Activated T-cell treated with anti-CD3 and anti-CD28 coated beads, Interleukin-2, amount 50 U/mL, for 1 hour (primary cell): ENCODE measurements around the gene ATXN1.
"Not testable (repeated sequence)": the region's sequence is repeated elsewhere in the genome, so short reads cannot be mapped to it uniquely, and the experiment has no call there.

Experiments used
- DNase-seq: peaks from one replicate; pipeline ENCODE4 v3.0.0-alpha.2; 2020

ATXN1 gene

DNA sequence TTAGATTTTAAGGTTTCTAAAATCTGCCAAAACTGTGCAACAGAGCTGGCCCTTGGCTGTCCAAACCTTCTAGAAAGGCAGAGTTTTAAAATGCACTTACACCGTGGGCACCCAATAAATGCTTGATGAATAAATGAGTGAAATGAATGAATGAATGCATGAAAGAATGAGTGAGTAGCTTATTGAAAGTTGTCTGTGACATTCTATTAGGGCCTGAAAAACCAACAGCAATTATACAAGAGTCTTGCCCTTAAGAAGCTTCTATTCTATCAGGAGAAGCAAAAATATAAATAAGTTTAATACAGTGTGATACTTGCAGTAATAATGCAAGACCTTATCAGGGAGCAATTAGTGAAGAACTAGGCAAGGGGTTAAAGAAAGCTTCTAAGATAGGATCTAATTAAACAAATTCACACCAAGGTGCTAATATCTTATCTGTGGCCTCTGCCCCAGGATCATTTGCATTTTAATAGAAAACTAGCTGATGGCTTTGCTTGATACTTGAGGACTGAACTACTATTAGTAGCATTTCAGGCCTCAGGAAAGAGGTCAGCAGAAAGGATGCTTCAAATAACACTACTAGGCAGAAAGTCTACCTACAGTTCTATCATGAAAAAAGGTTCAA lies 292.2 kb downstream of the ATXN1 start:
- no peak for DNase-seq

DNA sequence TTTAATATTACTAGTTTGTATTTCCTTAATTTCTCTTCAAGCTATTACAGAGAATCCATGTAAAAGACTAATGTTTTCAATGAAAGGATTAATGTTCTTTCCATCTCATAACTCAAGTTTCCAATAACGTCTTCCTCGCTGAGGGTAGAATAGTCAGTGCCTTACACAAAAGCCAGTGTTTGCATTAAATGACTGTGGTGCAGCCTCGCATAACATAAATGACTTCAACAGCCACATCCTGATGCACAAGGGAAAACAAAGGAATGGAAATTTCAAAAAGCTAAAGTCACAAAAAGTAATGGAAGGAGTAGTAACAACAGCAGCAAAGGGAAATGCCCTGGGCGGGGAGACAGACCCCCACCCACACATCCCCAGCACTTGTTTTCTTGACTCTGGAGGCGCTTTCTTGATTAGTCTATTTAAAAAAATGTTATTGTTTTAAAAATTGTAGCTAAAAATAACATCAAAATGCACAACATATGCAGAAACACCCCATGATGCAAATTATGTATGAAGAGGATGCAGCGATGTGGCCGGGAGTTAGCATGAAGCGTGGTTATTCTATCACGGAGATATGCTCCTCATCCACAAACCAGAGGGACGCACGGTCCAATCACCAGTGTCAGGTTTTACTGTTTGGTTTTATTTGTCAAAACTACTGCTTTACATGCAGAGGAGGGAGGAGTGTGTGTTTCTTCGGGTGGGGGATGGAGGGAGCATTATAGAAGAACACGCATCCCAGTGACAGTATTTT lies 294.3 kb downstream of the ATXN1 start:
- no peak for DNase-seq

DNA sequence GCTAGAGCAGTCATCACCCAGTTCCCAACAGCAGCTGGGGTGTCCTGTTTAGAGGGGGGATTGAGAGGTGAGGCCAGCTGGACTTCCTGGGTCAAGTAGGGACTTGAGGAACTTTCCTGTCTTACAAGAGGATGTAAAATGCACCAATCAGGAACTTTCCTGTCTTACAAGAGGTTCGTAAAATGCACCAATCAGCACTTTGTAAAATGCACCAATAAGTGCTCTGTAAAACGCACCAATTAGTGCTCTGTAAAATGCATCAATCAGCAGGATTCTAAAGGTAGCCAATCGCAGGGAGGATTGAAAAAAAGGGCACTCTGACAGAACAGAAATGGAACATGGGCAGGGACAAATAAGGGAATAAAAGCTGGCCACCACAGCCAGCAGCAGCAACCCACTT lies 297.2 kb downstream of the ATXN1 start:
- DNase-seq = no peak

DNA sequence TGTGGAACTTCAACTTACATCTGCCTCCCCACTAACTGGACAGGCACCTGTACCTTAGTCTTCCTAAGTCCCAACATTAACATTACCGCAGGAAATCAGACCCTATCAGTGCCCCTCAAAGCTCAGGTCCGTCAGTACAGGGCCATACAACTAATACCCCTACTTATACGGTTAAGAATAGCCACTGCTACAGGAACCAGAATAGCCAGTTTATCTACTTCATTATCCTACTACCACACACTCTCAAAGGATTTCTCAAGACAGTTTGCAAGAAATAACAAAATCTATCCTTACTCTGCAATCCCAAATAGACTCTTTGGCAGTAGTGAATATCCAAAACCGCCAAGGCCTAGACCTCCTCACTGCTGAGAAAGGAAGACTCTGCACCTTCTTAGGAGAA lies 298.0 kb downstream of the ATXN1 start:
- not testable (repeated sequence) for DNase-seq

DNA sequence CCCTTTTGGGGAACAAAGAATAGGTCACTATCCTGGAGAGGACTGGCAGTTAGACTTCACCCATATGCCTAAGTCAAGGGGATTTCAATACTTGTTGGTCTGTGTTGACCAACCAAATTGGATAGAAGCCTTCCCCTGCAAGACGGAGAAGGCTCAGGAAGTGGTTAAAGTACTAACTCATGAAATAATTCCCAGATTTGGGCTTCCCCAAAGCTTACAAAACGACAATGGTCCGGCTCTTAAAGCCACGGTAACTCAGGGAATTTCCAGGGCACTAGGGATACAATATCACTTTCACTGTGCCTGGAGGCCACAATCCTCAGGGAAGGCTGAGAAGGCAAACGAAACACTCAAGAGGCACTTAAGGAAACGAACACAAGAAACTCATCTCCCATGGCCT lies 299.8 kb downstream of the ATXN1 start:
- no peak for DNase-seq

DNA sequence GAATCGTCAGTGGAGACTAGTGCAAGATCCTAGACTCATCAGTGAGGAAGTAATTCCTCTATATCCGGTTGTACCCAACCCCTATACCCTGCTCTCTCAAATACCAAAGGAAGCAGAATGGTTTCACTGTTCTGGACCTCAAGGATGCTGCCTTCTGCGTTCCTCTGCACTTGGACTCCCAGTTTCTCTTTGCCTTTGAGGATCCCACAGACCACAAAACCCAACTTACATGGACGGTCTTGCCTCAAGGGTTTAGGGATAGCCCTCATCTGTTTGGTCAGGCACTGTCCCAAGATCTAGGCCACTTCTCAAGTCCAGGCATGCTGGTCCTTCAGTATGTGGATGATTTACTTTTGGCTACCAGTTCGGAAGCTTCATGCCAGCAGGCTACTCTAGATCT lies 301.8 kb downstream of the ATXN1 start:
- not testable (repeated sequence) for DNase-seq

DNA sequence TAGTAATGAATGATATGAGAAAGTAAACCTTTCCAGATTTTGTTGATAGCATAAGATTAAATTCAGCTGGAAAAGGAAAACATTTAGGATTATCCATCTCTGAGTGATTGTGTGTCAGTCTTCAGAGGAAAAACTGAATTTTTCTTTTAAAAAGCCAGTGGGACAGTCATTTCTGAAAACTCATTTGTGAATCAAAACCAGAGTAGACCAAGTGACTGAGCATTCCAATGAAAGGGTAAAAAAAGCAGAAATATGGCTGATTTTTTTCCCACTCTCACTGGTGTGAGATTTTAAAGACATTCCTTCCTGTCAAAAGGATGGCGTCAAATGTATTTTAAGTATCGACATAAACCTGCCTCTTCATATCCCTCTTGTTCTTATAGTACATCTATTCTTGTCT lies 308.9 kb downstream of the ATXN1 start:
- DNase-seq = no peak

DNA sequence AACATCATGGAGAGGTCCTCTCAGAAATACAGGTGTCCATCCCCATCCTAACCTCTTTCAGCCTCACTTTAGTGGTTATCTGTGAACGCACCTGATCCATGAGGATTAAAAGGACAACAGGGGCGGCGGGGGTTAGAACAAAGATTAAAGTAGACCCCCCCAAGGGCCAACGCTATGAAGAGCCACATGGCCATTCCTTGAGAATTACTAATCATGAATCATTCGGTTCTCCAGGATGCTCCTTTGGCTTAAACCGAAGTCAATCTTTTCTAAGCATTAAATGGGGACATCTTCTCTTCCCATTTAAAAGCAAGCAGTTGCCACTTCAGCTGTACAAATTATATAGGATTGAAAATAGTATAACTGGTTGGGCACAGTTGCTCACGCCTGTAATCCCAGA lies 310.4 kb downstream of the ATXN1 start:
- DNase-seq = no peak

DNA sequence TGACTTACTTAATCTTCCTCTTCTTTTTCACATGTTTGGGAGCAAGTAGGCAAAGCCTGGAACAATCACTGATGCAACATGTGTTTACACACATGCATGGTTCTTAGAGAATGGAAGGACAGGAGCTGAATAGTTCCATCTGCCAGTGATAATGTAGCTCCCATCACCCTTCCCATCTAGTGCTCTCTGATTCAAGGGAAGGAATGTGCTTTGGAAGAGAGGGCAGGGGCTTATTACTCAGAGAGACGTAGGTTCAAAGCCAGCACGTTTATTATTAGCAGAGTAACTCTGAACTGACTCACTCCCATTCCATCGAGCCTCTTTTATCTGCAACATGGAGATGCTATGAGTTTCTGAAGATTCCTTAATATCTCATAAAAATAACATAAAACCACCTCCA lies 311.0 kb downstream of the ATXN1 start:
- DNase-seq = no peak

DNA sequence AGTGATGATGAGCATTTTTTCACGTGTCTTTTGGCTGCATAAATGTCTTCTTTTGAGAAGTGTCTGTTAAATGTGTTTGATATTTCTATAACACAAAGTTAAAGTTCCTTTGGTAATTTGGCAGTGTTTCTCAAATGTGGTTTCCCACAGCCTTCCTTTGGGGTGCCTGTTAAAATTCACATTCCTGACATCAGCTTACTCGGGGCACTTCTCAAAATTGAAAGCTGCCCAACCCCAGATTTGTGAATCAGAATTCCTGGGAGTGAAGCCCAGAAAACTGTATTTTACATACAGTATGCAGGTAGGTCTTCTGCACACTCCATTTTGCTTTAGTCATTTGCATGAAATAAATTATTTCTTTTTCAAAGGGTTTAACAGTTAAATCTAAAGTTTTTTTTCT lies 315.0 kb downstream of the ATXN1 start:
- DNase-seq = no peak

DNA sequence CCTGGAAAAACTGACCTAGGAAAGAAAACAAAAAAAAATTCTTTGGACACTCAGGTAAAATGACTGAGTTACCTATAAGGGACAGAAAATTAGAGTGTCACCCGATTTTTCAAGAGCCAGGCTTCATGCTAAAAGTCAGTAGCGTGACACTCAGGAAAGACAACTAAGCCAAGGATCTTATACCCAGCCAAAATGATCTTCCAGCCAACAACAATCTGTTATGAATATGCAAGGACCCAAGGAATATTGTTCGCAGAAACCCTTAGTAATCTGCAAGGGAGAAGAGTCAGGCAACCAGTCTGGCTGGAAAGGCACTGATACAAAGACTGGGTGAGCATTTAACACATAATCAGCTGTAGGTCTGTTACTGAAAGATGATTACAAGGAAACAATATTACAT lies 319.2 kb downstream of the ATXN1 start:
- no peak for DNase-seq

DNA sequence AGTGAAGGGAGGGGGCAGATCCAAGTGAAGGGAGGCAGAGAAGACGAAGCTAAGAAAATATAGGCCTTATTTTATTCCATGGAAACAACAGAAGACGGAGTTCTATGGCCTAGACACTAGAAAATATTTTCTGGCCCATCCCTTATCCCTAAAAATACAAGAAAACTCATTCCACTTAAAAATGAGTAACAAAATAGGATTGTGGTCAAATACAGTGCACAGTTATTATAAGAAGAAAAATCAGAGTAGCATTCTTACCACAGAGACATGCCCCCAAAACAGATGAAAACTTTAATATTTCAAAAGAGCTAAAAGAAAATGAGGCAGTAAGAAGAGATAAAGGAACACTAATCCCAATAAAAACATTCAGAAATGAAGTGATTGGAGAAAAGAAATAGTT lies 320.0 kb downstream of the ATXN1 start:
- no peak for DNase-seq

DNA sequence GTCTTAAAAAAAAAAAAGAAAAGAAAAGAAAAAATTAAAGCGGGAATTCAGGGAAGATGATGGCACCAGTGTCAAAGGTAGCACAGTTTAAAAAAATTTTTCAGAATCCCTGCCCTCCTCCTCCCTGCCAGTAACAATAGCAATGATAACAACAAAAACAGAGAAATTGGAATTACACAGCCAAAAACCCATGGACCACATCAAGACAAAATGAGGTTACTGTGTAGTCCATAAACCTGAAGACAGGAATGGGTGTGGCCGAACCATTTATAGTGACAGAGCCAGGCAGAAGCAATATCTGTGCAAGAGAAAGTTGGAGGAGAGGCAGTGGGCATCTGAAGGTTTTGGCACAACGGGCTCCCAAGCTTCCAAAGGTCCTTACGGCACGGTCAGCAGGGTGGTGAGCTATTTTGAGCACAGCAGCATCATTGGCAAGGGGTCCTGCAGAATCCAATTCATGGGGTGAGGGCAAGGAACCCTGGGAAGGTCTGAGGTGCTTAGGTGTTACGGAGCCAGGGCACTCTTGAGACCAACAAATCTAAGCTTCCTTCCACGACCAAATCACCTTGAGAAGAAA lies 320.5 kb downstream of the ATXN1 start:
- no peak for DNase-seq

DNA sequence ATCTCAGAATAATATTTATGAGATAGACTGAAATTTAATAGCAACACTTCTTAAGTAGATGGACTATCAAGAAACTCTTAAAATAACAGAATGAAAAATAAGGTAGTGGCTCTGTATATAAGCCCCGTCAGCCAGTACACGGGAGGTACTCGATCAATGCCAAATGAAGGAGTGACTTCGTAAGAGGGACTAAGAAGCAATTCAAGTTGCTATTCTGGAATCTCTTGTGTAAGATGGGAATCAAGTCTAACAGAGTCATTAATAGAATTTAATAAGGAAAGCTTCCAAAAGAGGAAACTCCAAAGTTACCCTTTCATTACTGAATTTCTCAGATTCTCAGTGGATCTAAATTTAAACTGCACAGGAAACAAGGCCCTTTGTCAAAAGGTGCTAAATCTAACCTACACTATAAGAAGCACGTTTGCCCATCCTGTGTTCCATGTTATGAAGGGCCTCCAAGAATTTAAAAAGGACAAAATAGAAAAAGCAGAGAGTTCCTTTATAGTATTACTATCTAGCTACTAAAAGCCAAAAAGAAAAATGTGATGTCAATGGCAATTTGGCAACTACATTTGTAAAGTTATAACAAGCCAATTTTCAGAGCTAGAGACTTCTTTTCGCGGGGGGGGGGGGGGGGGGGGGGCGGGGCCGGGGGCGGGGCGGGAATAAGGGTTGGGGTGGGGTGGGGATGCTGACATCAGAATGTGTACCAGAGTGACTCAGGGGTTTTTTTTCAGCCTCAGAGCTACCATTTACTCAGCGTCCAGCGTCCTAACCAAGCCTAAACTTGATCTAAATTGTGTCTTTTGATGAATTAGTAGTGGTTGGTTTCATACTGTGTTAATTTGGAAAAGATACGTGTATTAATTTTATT lies 322.3 kb downstream of the ATXN1 start:
- DNase-seq = no peak

DNA sequence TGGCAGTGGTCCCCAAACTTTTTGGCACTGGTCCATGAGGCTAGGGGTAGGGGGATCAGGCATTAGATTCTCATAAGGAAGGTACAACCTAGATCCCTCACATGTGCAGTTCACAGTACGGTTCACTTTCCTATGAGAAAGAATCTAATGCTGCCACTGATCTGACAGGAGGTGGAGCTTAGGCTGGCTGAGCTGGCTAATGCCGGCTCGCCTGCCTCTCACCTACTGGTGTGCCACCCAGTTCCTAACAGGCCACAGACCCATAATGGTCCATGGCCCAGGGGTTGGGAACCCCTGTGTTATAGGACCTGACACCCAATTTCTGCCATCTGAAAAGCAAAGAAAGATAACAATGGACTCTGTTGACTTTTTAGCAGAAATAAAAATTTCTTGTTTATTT lies 323.3 kb downstream of the ATXN1 start:
- DNase-seq = peak; percentile 42

DNA sequence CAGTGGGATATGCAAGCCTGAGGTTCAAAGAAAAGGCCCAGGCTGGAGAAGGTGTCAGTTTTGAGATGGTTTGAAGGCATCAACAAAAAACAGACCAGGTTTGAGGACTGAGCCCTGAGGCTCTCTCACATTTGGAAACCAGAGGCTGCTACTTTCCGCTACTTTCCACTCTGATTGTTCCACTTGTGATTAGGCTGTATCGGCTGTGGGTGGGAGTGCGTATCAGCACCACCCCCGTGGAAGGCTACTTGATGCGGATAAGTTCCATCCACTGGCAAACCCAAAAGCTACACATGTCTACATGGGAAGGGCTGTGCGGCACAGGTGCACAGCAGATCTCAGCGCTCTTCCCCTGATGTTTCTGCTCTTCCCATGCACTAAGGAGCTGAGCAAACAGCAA lies 324.2 kb downstream of the ATXN1 start:
- DNase-seq = peak; percentile 34

DNA sequence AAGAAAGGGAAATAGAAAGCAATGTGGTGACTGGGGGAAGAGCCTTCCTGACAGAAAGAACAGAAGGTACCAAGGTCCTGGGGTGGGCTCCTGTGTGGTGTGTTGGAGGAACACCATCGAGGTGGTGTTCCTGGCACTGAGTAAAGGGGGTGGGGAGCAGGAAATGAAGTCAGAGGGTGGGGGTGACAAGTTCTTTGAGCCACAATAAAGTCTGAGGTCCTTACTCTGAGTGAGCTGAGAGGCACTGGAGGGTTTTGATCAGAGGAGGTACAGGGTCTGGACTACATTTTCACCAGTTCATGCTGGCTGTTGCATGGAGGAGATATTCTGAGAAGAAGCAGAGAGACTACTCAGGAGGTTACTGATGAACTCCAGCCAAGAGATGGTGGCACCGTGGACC lies 324.7 kb downstream of the ATXN1 start:
- DNase-seq = no peak

DNA sequence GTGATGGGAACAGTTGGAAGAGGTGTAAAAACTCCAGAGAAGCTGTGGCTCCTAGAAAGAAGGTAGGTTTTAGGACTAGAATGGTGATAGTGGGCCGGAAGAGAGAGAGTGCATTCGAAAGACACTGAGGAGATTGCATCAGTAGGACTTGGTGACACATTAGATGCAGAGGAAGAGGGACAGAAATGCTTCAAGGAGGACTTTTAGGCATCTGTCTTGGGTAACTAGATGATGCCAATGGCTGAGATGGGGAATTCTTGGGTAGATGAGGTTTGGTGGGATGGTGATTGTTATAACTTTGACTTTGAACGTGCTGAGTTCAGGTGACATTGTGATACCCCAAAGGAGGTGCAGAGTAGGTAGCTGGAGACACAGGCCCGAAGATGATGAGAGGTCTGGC lies 326.4 kb downstream of the ATXN1 start:
- DNase-seq = no peak

DNA sequence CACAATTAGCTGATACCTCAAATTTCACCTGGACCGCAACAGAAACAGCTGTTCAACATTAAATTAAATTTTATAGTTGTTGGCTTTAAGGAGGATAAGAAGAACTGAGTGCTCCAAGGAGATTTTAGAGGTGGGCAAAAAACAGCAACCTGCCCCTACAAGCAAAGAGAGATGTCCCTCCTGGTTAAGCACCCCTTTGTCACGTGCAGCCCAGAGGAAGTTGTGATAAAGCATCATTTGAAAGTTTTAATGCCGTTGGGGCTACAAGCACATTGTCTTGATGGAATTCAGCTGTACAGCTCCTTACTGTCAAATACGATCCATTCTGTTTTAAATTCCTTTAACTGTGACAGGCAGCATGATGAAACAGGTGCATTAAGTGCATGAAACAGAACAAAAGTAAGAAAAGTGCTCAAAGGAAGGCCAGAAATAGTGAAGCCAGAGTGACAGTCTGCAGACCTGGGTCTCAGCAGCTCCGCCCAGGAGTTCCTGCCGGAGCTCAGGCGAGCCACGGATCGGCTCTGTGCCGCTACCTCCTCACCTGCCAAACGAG lies 327.8 kb downstream of the ATXN1 start:
- no peak for DNase-seq

DNA sequence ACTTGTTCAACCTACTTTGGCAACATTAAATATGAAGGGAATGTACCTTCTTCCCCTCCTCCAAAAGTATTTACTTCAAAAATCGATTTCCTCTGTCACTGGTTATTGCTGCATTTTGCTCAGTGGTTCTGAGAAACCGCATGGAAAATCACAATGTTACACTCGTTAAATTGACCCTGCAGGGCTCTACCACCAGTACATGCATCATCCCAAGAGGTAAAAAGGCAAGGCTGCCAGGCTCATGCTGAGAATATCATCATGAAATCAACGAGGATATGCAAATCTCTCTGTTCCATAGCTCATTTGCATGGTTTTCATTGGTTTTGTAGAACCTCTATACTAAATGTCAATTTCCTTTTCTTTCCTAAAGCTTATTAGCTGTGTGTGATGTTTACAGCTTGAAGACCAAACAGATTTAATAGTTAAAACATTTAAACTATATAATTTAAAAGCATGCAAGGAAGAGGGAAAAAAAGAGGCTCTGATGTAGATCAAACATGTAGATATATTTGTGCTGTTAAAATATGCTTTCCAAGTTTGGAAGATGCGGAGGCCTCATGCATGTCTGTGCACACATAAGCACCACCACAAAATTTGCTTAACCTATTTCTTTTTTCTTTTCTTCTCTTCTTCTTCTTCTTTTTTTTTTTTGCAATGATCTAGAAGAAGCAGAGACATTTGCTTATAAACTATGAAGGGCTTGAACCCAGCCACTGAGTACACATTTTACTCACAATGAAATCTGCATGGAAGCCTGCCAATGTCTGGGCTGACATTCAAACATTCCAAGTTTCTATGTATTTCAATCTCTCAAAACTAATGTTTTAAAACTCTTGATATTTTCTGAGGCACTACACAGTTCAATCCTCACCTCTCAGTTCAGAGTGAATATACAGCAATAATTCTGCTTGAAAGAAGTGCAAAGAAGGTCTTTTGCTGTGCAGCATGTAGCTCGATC lies 328.9 kb downstream of the ATXN1 start:
- DNase-seq = no peak

DNA sequence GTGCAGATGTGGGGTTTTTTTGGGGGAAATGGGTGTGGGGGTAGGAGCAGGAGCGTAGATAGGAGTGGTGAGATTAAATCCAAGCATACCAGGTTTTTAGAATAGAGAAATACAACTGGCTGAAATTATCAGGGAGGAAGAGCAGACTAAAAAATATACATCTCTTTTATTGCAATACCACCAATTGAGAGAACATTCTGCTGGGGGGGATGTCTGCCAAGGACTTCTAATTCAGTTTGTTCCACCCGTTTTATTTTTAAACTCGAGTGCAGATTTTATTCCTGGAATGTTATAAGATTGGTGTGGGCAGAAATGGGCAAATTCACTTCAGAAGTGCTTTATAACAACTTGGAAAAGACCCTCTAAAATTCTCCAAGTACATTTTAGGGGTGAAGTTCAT lies 330.2 kb downstream of the ATXN1 start:
- no peak for DNase-seq
